HG03139 (cell line): ENCODE results near the gene ZCCHC8.
"Not testable (repeated sequence)": the region's sequence is repeated elsewhere in the genome, so short reads cannot be mapped to it uniquely, and the experiment has no call there.

Experiments used
- ATAC-seq: cut with Tn5 transposase; IDR thresholded peaks from one replicate; pipeline ENCODE4 v1.9.1; 2021; ENCODE audit not compliant: unreplicated experiment

The ZCCHC8 gene

GRCh38 chr12:122435186-122435585 is 65.5 kb downstream of the ZCCHC8 start:
- no peak for ATAC-seq

DNA sequence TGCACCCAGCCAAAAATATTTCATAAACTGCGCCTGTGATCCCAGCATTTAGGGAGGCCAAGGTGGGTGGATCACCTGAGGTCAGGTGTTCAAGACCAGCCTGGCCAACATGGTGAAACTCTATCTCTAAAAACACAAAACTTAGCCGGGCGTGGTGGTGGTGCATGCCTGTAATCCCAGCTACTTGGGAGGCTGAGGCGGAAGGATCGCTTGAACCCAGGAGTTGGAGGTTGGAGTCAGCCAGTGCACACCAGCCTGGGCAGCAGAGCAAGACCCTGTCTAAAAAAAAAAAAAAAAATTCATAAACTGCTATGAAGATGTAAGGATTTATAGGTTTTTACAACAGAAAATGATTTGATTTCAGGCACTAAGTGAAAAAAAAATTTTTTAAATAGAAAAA is 71.7 kb downstream of the ZCCHC8 start:
- not testable (repeated sequence) for ATAC-seq

- no peak for ATAC-seq
Observed at GRCh38 chr12:122427403-122427802, 73.3 kb downstream of the ZCCHC8 start.

DNA sequence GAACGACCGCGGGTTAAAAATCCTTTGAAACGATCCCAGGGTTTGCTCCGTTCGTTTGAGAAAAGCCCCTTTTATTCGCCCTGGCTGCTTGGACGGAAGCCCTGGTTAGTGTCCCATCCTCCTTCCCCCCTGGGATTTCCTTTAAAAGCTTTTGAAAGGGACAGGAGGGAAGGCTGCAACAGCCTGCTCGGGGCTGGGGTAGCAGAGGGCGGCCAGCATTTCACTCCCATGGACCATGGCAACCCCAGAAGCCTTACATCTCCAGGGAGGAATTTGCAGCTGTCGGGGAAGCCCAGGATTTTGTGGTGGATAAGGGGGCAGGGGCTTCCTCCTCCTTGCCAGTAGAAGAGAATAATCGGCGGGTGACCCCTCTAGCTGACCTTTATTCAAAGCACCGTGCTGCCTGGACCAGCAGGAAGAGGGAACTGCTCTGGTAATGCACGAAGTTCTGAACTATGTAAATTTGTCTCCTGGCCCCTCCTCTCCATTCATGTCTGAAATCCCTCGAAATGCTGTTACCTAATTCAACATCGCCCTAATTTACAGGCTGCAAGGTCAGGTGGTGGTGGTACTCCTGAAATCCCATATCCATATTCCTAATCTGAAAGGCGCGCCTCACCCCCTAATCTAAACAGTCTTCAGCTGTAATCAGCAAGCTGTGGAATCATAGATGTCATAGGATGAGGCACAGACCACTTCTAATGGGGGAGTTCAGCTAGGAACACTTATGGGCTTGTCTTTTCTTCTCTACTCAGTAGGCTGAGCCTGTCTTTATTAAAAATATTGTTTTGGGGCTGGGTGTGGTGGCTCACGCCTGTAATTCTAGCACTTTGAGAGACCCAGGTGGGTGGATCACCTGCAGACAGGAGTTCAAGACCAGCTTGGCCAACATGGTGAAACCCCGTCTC is 77.2 kb downstream of the ZCCHC8 start:
- no peak for ATAC-seq

GRCh38 chr12:122422730-122423257 is 77.9 kb downstream of the ZCCHC8 start:
- no peak for ATAC-seq

DNA sequence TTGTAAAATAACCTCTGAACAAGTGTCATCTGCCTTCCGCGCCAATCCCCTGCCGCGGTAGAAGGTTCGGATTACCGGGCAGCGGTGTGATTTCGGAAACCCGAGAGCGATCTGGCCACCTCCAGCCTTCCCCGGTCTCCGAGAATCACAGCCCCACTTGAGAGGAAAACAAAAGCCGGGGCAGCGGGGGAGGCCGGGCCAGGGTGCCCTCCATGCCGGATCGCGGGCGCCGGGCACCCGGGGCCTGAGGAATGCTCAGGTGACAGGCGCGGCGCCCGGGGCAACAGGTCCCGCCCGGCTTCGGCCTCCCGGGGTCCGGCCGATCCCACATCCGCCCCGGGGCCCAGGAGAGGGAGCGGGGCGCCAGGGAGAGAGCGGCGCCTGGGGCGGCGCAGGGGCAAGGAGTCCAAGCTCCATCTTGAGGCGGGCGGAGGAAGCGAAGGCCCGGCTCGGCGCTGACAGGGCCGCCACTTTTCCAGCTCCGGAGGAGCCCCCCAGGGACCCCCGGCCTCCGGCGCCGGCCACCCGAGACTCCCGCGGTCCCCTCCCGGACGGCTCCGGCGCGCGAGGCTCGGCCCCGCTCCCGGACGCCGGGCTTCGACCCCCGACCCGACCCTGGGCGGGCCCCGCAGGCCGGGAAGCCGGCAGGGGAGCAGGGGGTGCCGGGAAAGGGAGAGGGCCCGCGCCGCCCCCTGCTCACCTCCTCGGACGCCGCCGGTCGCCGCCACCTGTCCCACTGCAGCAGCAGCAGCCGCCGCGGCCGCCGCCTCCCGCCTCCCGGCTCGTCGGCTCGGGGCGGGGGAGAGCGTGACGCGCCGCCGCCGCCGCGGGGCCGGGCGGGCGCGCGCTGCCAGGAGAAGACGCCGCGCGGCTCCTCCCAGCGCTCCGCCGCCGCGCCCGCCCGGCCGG is 78.7 kb downstream of the ZCCHC8 start, which contains the start of gene CLIP1:
Gene CLIP1, minus strand, starts transcription at position 849 of the 909 bp plus-strand sequence. CDS start 42,217 bp downstream, outside the sequence.
- peak; percentile 49 for ATAC-seq
